ENCODE measurements around the gene XRCC4. TPM values are rescaled to one million over a fixed set of nuclear protein-coding genes. Genes with fewer than 3 reads are reported as not detected.

XRCC4 gene
- total and polyA plus RNA-seq, 2 of the 13 experiments (the other 11 are each of a cell fraction or from before 2014, with no cell fraction given) = 2.8 to 12.6 TPM

- ChIA-PET CTCF (ENCODE audit: low intra/inter-chr PET ratio, low total read pairs) (no interaction called here), POLR2A (no interaction called here)
- Histone ChIP-seq H2AFZ (ENCODE audit: low read length) (no peak overlapping the region), H3K9ac (ENCODE audit: insufficient read depth, low read depth, low read length) (no peak overlapping the region), H3K27ac (ENCODE audit: extremely low read length, insufficient read depth, low read length) (no peak overlapping the region), H3K79me2 (ENCODE audit: insufficient read depth, low read length) (no peaks in the 10 kb centered on the region), H3K4me3 (replicated peaks in 1 of 3; ENCODE audit: insufficient read depth in 1 of 3, low read depth in 2 of 3, low read length in 3 of 3) (no peak overlapping the region), H3K4me2 (ENCODE audit: low read depth, low read length) (no peak overlapping the region), H3K4me1 (ENCODE audit: insufficient read depth, low read length) (no peaks in the 10 kb centered on the region), H4K20me1 (ENCODE audit: insufficient read depth, low read length) (no peaks in the 10 kb centered on the region), H3K9me3 (ENCODE audit: low read length) (no peaks in the 10 kb centered on the region), H3K36me3 (replicated peaks in 1 of 2; ENCODE audit: control insufficient read depth in 1 of 2, insufficient read depth in 2 of 2, low read length in 2 of 2) (no peaks in the 10 kb centered on the region), H3K27me3 (ENCODE audit: control insufficient read depth in 1 of 2, insufficient read depth in 2 of 2, low read length in 2 of 2) (no peaks in the 10 kb centered on the region)
- DNase-seq (ENCODE audit: low spot score) = no peak
- intact Hi-C loops (cut with micrococcal nuclease; ENCODE audit: unreplicated experiment) = no loop called here
- BruUV-seq (replicated peaks) = no TSS peak
- no peak for FAIRE-seq
- in situ Hi-C loops (cut with HindIII; ENCODE audit: extremely low pct_ligation_motif_present, low pct_unique_long_range_greater_than_20kb) = no loop called here
- TF ChIP-seq MAFK (conservative IDR thresholded peaks at IDR 0.05 in 1 of 2, IDR thresholded peaks at IDR 0.05 in 1 of 2; ENCODE audit: low read length in 2 of 2) (peak in 1 of 2 experiments; percentile 33; a peak in 1 of 4 replicates), NFE2L1 (CRISPR knock-in tag; IDR thresholded peaks at IDR 0.05; ENCODE audit: borderline replicate concordance) (no peak), ZNF879 (CRISPR knock-in tag; IDR thresholded peaks at IDR 0.05) (no peak), PTBP1 (IDR thresholded peaks at IDR 0.05; ENCODE audit: low read depth, low read length, poor library complexity, severe bottlenecking) (no peak), TRAFD1 (CRISPR knock-in tag; IDR thresholded peaks at IDR 0.05; ENCODE audit: borderline replicate concordance) (no peak), TBL1XR1 (IDR thresholded peaks at IDR 0.05; ENCODE audit: borderline replicate concordance, low read length, partially characterized antibody) (no peak), TRIM22 (IDR thresholded peaks at IDR 0.05) (no peak)
- no peak for ATAC-seq
Observed at GRCh38 chr5:83323557-83324180, 246.3 kb downstream of the XRCC4 start.
